Breast epithelium (tissue), 4 donors: ENCODE results near the gene NDUFS8. TPM values are rescaled to one million over a fixed set of nuclear protein-coding genes. Genes with fewer than 3 reads are reported as not detected.

Experiments
- DNase-seq, 2 donors: peaks; one replicate each; pipeline ENCODE4 v3.0.0-alpha.2; 2019; ENCODE audit warnings: low spot score in 2 of 2
- H3K27ac ChIP-seq, 2 donors: fragments of 200-600 bp; sonication (generic) in 1 of 2; one replicate each; pipeline ENCODE4 v1.5.1; 2016 to 2019; ENCODE audit warnings: mild to moderate bottlenecking in 1 of 2
- H3K27me3 ChIP-seq, 2 donors: fragments of 200-600 bp; sonication (generic) in 1 of 2; one replicate each; pipeline versions ENCODE4 v1.5.1 to v1.6.0; 2017 to 2019; ENCODE audit warnings: control low read depth in 1 of 2, mild to moderate bottlenecking in 1 of 2
- H3K36me3 ChIP-seq: fragments of 200-600 bp; one replicate; pipeline ENCODE4 v1.5.1; 2019
- H3K4me1 ChIP-seq, 2 donors: fragments of 200-600 bp; sonication (generic); one replicate each; pipeline ENCODE4 v1.5.1; 2016 to 2019; ENCODE audit warnings: control low read depth in 1 of 2
- H3K4me3 ChIP-seq, 3 donors: fragments of 200-600 bp; sonication (generic); 1 replicate in 2 of 3; 2 replicates in 1 of 3; pipeline ENCODE4 v1.5.1; 2016 to 2019; ENCODE audit warnings: mild to moderate bottlenecking in 3 of 3, moderate library complexity in 2 of 3
- H3K9me3 ChIP-seq, 2 donors: fragments of 200-600 bp; sonication (generic) in 1 of 2; one replicate each; pipeline ENCODE4 v1.5.1; 2016 to 2019; ENCODE audit warnings: control low read depth in 1 of 2
- POLR2A ChIP-seq: fragments of 450-650 bp; IDR thresholded peaks from one replicate; pipeline ENCODE4 v1.6.1; 2016; ENCODE audit warnings: antibody characterized with exemption, mild to moderate bottlenecking, moderate library complexity
- POLR2AphosphoS5 ChIP-seq, 3 donors: sonication (generic); formaldehyde crosslinking; IDR thresholded peaks; one replicate each; pipeline ENCODE4 v1.6.1; 2017; ENCODE audit warnings: antibody characterized with exemption in 3 of 3
- intact Hi-C: fragments of 100-400 bp; cut with DNase I; formaldehyde crosslinking; loops from one replicate; pipeline ENCODE4 v1.15.1; 2023; ENCODE audit warnings: low total_unique reads
- total RNA-seq, 3 donors: library from RNA; depleted of rRNA; stranded (reverse); fragments of >200 nt; gene quantifications; one replicate each; pipeline ENCODE4 v1.1.0, GENCODE V29; 2016
- TF ChIP-seq, protein P1 (sequence below), 3 donors: fragments of 450-650 bp; IDR thresholded peaks; one replicate each; pipeline ENCODE4 v1.5.1; 2016 to 2017; ENCODE audit warnings: antibody characterized with exemption in 3 of 3, mild to moderate bottlenecking in 3 of 3, moderate library complexity in 3 of 3

NDUFS8 gene
- total RNA-seq, 3 donors from 2014 or later = 105 to 117 (median 117) TPM

GRCh38 chr11:68033708-68034045, 3.2 kb downstream of the NDUFS8 start:
- no peaks in the 10 kb centered on the region for H3K36me3 ChIP-seq
- H3K4me1 ChIP-seq = peaks cover 13 to 25% of the 10 kb centered on the region in 2 donors
- no peak for TF ChIP-seq POLR2AphosphoS5 (IDR thresholded peaks at IDR 0.05)
- no peak for TF ChIP-seq POLR2A
- TF ChIP-seq, protein P1, sequence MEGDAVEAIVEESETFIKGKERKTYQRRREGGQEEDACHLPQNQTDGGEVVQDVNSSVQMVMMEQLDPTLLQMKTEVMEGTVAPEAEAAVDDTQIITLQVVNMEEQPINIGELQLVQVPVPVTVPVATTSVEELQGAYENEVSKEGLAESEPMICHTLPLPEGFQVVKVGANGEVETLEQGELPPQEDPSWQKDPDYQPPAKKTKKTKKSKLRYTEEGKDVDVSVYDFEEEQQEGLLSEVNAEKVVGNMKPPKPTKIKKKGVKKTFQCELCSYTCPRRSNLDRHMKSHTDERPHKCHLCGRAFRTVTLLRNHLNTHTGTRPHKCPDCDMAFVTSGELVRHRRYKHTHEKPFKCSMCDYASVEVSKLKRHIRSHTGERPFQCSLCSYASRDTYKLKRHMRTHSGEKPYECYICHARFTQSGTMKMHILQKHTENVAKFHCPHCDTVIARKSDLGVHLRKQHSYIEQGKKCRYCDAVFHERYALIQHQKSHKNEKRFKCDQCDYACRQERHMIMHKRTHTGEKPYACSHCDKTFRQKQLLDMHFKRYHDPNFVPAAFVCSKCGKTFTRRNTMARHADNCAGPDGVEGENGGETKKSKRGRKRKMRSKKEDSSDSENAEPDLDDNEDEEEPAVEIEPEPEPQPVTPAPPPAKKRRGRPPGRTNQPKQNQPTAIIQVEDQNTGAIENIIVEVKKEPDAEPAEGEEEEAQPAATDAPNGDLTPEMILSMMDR (IDR thresholded peaks at IDR 0.05) = no peak
- no peaks in the 10 kb centered on the region for H3K27me3 ChIP-seq
- H3K4me3 ChIP-seq = no peak overlapping the region
- no peaks in the 10 kb centered on the region for H3K9me3 ChIP-seq
- intact Hi-C loops = no loop called here
- DNase-seq = no peak
- peak overlapping the region in 1 of 2 donors; percentile 55 for H3K27ac ChIP-seq

GRCh38 chr11:68035266-68035876, 4.9 kb downstream of the NDUFS8 start:
- Histone ChIP-seq H3K9me3 (no peaks in the 10 kb centered on the region), H3K27ac (no peak overlapping the region), H3K27me3 (no peaks in the 10 kb centered on the region), H3K4me3 (no peak overlapping the region), H3K36me3 (no peaks in the 10 kb centered on the region), H3K4me1 (peaks cover 12 to 29% of the 10 kb centered on the region in 2 donors)
- intact Hi-C loops = no loop called here
- DNase-seq = no peak
- no peak for TF ChIP-seq POLR2A
- TF ChIP-seq POLR2AphosphoS5 (IDR thresholded peaks at IDR 0.05) = no peak
- TF ChIP-seq, protein P1 (IDR thresholded peaks at IDR 0.05) = no peak

GRCh38 chr11:68036141-68036716, 5.7 kb downstream of the NDUFS8 start:
- no peak for DNase-seq
- no peak overlapping the region for H3K4me3 ChIP-seq
- TF ChIP-seq POLR2A (no peak), POLR2AphosphoS5 (IDR thresholded peaks at IDR 0.05) (no peak)
- TF ChIP-seq, protein P1 (IDR thresholded peaks at IDR 0.05) = no peak
- peaks cover 12 to 29% of the 10 kb centered on the region in 2 donors for H3K4me1 ChIP-seq
- H3K36me3 ChIP-seq = no peaks in the 10 kb centered on the region
- intact Hi-C loops = no loop called here
- H3K27me3 ChIP-seq = no peaks in the 10 kb centered on the region
- peak overlapping the region; percentile 88 to 92 for H3K27ac ChIP-seq
- no peaks in the 10 kb centered on the region for H3K9me3 ChIP-seq

- H3K9me3 ChIP-seq = no peaks in the 10 kb centered on the region
- peak in 1 of 2 donors; percentile 63 for DNase-seq
- H3K36me3 ChIP-seq = no peaks in the 10 kb centered on the region
- TF ChIP-seq, protein P1 (IDR thresholded peaks at IDR 0.05) = no peak
- TF ChIP-seq POLR2AphosphoS5 (IDR thresholded peaks at IDR 0.05) = peak in 1 of 3 donors; percentile 13
- intact Hi-C loops = no loop called here
- peaks cover 12 to 25% of the 10 kb centered on the region in 2 donors for H3K4me1 ChIP-seq
- no peak overlapping the region for H3K4me3 ChIP-seq
- peak overlapping the region; percentile 88 to 92 for H3K27ac ChIP-seq
- no peaks in the 10 kb centered on the region for H3K27me3 ChIP-seq
These were observed 6.3 kb downstream of the NDUFS8 start for GRCh38 chr11:68036717-68037239.
